Lung (tissue), 12 donors: Measurements from ENCODE around the gene THSD7A. TPM values are rescaled to one million over a fixed set of nuclear protein-coding genes. Genes with fewer than 3 reads are reported as not detected.
A peak's percentile ranks its signal among the peaks of the same experiment; 100 is the strongest.

Experiments used
- ATAC-seq: fragments of 200-7000 bp; cut with Tn5 transposase; one replicate; pipeline ENCODE4 v1.9.1; 2020; ENCODE audit warnings: moderate number of reproducible peaks; ENCODE audit not compliant: insufficient read depth, low FRiP score
- DNase-seq, 3 donors: peaks; one replicate each; pipeline ENCODE4 v3.0.0-alpha.2; 2013 to 2017
- H3K27ac ChIP-seq, 2 donors: one replicate each; pipeline ENCODE4 v1.5.1; 2013; ENCODE audit warnings: mild to moderate bottlenecking in 2 of 2, moderate library complexity in 2 of 2, control low read depth in 1 of 2, inconsistent platforms in 1 of 2, low read depth in 1 of 2, low read length in 1 of 2
- H3K27me3 ChIP-seq, 3 donors: one replicate each; pipeline ENCODE4 v1.5.1; 2013; ENCODE audit warnings: low read length in 2 of 3; ENCODE audit not compliant: control insufficient read depth in 3 of 3, insufficient read depth in 3 of 3
- H3K36me3 ChIP-seq, 4 donors: one replicate each; pipeline ENCODE4 v1.5.1; 2013; ENCODE audit warnings: low read length in 4 of 4, mild to moderate bottlenecking in 1 of 4, moderate library complexity in 1 of 4; ENCODE audit not compliant: control insufficient read depth in 4 of 4, insufficient read depth in 4 of 4
- H3K4me1 ChIP-seq, 5 donors: one replicate each; pipeline ENCODE4 v1.5.1; 2013; ENCODE audit warnings: low read length in 5 of 5, mild to moderate bottlenecking in 2 of 5, moderate library complexity in 1 of 5; ENCODE audit not compliant: control insufficient read depth in 5 of 5, insufficient read depth in 5 of 5
- H3K4me3 ChIP-seq: one replicate; pipeline ENCODE4 v1.5.1; 2013; ENCODE audit warnings: mild to moderate bottlenecking, control low read depth, moderate library complexity
- H3K9ac ChIP-seq, 2 donors: one replicate each; pipeline ENCODE4 v1.5.1; 2013; ENCODE audit warnings: low read length in 2 of 2, control low read depth in 1 of 2; ENCODE audit not compliant: insufficient read depth in 1 of 2
- H3K9me3 ChIP-seq, 4 donors: one replicate each; pipeline ENCODE4 v1.5.1; 2013; ENCODE audit warnings: low read length in 3 of 4, mild to moderate bottlenecking in 1 of 4, moderate library complexity in 1 of 4; ENCODE audit not compliant: control insufficient read depth in 4 of 4, insufficient read depth in 3 of 4
- WGBS, 2 donors: extraction: QIAGEN DNeasy Blood & Tissue Kit; methylation state at CpG; one replicate each; pipeline ENCODE4 v1.1.7; 2013; 5-methylcytosine and 5-hydroxymethylcytosine counted together
- polyA plus RNA-seq, 2 donors: library from polyadenylated mRNA; stranded (reverse); fragments of 200-250 nt; gene quantifications; one replicate each; pipeline ENCODE4 v1.2.1, GENCODE V29; 2013
- total RNA-seq, 2 donors: library from RNA; depleted of rRNA in 1 of 2; stranded (reverse); fragments of >200 nt in 1 of 2; gene quantifications; one replicate each; pipeline ENCODE4 v1.2.1, GENCODE V29; 2014 to 2021
- TF ChIP-seq, protein P1 (sequence below): IDR thresholded peaks from 2 replicates; pipeline ENCODE4 v1.5.1; 2012; ENCODE audit warnings: mild to moderate bottlenecking; ENCODE audit errors: control extremely low read depth, extremely low read depth
- donor health status: control.
- donor health status: control.
- donor health status: Bipolar disorder and iron deficiency.
- donor health status: healthy.
- donor health status: DM: yes; HTN: yes; CAD: no.

Gene THSD7A
- total and polyA plus RNA-seq, 4 donors = 0.53 to 12.1 (median 4.5) TPM

DNA sequence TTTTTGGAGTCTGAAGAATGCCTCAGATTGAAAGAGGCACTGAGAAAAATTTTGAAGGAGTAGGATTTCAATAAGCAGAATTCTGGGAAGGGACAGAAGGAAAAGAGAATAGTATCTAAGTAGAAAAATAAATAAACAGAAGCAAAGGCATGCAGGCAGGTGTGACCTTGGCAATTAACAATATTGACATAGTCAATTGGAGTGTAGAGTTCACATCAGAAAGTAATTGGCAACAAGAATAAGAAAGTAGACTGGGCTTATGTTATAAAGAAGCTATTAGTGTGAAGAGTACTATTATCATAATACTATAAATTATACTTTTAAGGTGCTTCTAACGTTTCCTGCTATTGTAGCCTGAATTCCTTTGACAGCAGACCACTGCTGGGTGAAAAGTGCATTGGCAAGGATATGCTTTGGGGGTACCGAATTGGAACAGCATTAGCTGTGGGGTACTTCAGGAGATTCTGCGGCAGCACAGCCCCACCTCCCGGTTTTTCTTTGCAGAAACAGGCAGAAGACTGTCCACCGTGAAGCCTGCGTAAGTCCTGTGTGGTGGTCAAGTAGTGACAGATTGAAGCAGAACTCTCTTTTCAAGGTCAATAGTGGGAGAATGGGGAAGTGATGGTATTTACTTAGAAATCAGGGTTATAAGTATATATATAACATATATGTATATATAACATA, 357.0 kb downstream of the THSD7A start:
- no peak overlapping the region for H3K4me3 ChIP-seq
- peaks cover 0 to 5% (median 1%) of the 10 kb centered on the region in 4 donors for H3K36me3 ChIP-seq
- 80 to 83% methylated on average over 6 of the region's 6 CpGs for WGBS, 2 donors
- H3K9ac ChIP-seq = no peak overlapping the region
- no peaks in the 10 kb centered on the region for H3K27me3 ChIP-seq
- peaks cover 0 to 2% (median 0%) of the 10 kb centered on the region in 5 donors for H3K4me1 ChIP-seq
- TF ChIP-seq, protein P1, sequence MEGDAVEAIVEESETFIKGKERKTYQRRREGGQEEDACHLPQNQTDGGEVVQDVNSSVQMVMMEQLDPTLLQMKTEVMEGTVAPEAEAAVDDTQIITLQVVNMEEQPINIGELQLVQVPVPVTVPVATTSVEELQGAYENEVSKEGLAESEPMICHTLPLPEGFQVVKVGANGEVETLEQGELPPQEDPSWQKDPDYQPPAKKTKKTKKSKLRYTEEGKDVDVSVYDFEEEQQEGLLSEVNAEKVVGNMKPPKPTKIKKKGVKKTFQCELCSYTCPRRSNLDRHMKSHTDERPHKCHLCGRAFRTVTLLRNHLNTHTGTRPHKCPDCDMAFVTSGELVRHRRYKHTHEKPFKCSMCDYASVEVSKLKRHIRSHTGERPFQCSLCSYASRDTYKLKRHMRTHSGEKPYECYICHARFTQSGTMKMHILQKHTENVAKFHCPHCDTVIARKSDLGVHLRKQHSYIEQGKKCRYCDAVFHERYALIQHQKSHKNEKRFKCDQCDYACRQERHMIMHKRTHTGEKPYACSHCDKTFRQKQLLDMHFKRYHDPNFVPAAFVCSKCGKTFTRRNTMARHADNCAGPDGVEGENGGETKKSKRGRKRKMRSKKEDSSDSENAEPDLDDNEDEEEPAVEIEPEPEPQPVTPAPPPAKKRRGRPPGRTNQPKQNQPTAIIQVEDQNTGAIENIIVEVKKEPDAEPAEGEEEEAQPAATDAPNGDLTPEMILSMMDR = no peak
- ATAC-seq = no peak
- H3K27ac ChIP-seq = peak overlapping the region in 1 of 2 donors; percentile 22
- no peak for DNase-seq
- no peaks in the 10 kb centered on the region for H3K9me3 ChIP-seq

DNA sequence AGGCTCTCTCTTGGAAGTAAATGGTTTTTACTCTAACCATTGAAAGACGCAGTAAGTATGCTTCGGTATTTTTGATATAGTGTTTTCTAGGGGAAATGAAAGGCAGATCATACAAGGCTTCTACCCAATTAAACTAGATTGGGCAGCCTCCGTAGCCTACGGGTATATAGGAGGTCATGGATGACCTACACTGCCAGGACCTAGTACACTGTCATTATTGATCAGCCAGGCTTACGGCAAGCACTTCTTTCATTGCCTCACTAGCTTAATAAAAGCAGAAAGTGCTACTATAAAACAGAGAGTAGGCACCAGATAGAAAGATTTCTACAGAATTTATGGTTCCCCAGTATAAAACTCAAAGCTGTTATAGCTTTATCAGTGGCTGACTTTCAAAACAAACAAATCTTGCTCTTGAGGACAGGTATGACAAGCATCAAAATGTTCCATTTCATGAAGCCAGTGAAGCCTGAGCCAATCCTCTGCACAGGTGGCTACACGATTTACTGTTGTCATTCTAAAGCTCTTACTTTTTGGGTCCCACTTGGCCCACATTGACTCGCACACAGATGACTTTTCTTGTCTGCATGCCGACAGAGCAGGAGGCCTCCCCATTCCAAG, 358.1 kb downstream of the THSD7A start:
- Histone ChIP-seq H3K27me3 (no peaks in the 10 kb centered on the region), H3K27ac (no peak overlapping the region), H3K9ac (no peak overlapping the region), H3K4me3 (no peak overlapping the region), H3K9me3 (no peaks in the 10 kb centered on the region), H3K4me1 (peaks cover 0 to 2% (median 0%) of the 10 kb centered on the region in 5 donors), H3K36me3 (peaks cover 0 to 5% (median 1%) of the 10 kb centered on the region in 4 donors)
- ATAC-seq = no peak
- 90 to 93% methylated on average over 8 of the region's 8 CpGs for WGBS, 2 donors
- no peak for DNase-seq
- TF ChIP-seq, protein P1 = no peak

DNA sequence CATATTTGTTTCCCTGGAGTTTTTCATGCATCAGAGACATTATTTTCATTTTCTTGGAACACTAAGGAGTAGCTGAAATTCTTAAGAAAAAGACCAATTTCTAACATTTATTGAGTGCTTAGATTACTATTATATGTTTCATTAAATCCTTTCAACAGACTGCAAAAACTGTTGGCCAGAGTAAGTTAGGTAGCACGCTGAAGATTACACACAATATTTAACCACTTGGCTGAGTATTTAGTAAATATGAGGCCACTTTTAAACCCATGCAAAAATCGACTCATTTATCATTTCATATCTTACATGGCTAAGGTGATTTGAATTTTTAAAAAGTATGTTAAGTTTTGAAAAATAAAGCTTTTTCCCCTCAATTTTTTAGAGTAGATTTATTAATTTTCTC, 358.8 kb downstream of the THSD7A start:
- ATAC-seq = no peak
- TF ChIP-seq, protein P1 = no peak
- Histone ChIP-seq H3K4me1 (peaks cover 0 to 2% (median 0%) of the 10 kb centered on the region in 5 donors), H3K36me3 (peaks cover 0 to 5% (median 1%) of the 10 kb centered on the region in 4 donors), H3K4me3 (no peak overlapping the region), H3K9ac (no peak overlapping the region), H3K9me3 (no peaks in the 10 kb centered on the region), H3K27ac (no peak overlapping the region), H3K27me3 (no peaks in the 10 kb centered on the region)
- DNase-seq = no peak
- WGBS, 2 donors = 82 to 85% methylated on average over 2 of the region's 2 CpGs
